Neutrophil (primary cell): ENCODE measurements around the gene CD79B.
"Not testable (repeated sequence)": the region's sequence is repeated elsewhere in the genome, so short reads cannot be mapped to it uniquely, and the experiment has no call there.

Source experiments
- H3K27ac ChIP-seq: fragments of 200-600 bp; sonication (generic); 2 replicates; pipeline ENCODE4 v1.5.1; 2016; ENCODE audit warnings: mild to moderate bottlenecking, moderate library complexity
- H3K27me3 ChIP-seq: fragments of 200-600 bp; sonication (generic); 2 replicates; pipeline ENCODE4 v1.6.0; 2016; ENCODE audit warnings: mild to moderate bottlenecking
- H3K36me3 ChIP-seq: fragments of 200-600 bp; sonication (generic); 2 replicates; pipeline ENCODE4 v1.5.1; 2017
- H3K4me1 ChIP-seq, 2 experiments: fragments of 200-600 bp in 1 of 2; sonication (generic) in 1 of 2; 1 replicate in 1 of 2; 2 replicates in 1 of 2; pipeline versions ENCODE4 v1.5.1 to v1.6.1; 2013 to 2016; ENCODE audit warnings: low read depth in 1 of 2, low read length in 1 of 2, mild to moderate bottlenecking in 1 of 2, moderate library complexity in 1 of 2; ENCODE audit not compliant: control insufficient read depth in 1 of 2, insufficient read depth in 1 of 2
- H3K4me3 ChIP-seq, 2 experiments: fragments of 200-600 bp in 1 of 2; sonication (generic) in 1 of 2; 1 replicate in 1 of 2; 2 replicates in 1 of 2; pipeline ENCODE4 v1.5.1; 2013 to 2016; ENCODE audit warnings: low read depth in 1 of 2, low read length in 1 of 2, mild to moderate bottlenecking in 1 of 2, moderate library complexity in 1 of 2
- H3K9me3 ChIP-seq: fragments of 200-600 bp; sonication (generic); 2 replicates; pipeline ENCODE4 v1.5.1; 2016
- CTCF ChIP-seq: fragments of 200-600 bp; sonication (generic); IDR thresholded peaks from 2 replicates; pipeline ENCODE4 v1.5.1; 2016; ENCODE audit warnings: antibody characterized with exemption

Gene CD79B

GRCh38 chr17:63914471-63914870 lies 17.7 kb downstream of the CD79B start:
- no peak overlapping the region for H3K4me3 ChIP-seq
- no peak for TF ChIP-seq CTCF
- no peaks in the 10 kb centered on the region for H3K36me3 ChIP-seq
- H3K27ac ChIP-seq: no peak overlapping the region
- H3K27me3 ChIP-seq: no peaks in the 10 kb centered on the region
- no peaks in the 10 kb centered on the region for H3K4me1 ChIP-seq
- no peaks in the 10 kb centered on the region for H3K9me3 ChIP-seq

- TF ChIP-seq CTCF: peak; percentile 89
- H3K36me3 ChIP-seq: no peaks in the 10 kb centered on the region
- H3K4me1 ChIP-seq: no peaks in the 10 kb centered on the region
- no peak overlapping the region for H3K4me3 ChIP-seq
- H3K9me3 ChIP-seq: no peaks in the 10 kb centered on the region
- H3K27me3 ChIP-seq: no peaks in the 10 kb centered on the region
- H3K27ac ChIP-seq: no peak overlapping the region
These were observed 20.5 kb downstream of the CD79B start for GRCh38 chr17:63911657-63912100.

GRCh38 chr17:63911041-63911635 lies 21.0 kb downstream of the CD79B start, which contains the start of gene CSHL1:
Gene CSHL1, minus strand, starts transcription at chr17:63911258. Its CDS starts 62 bp downstream, at chr17:63911196.
- Histone ChIP-seq H3K4me1 (no peaks in the 10 kb centered on the region), H3K27me3 (no peaks in the 10 kb centered on the region), H3K36me3 (no peaks in the 10 kb centered on the region), H3K27ac (no peak within 1 kb of the TSS), H3K9me3 (no peaks in the 10 kb centered on the region), H3K4me3 (no peak within 1 kb of the TSS)
- TF ChIP-seq CTCF: no peak

- no peak for TF ChIP-seq CTCF
- H3K27ac ChIP-seq: no peak overlapping the region
- no peaks in the 10 kb centered on the region for H3K9me3 ChIP-seq
- H3K27me3 ChIP-seq: no peaks in the 10 kb centered on the region
- H3K4me3 ChIP-seq: no peak overlapping the region
- no peaks in the 10 kb centered on the region for H3K36me3 ChIP-seq
- no peaks in the 10 kb centered on the region for H3K4me1 ChIP-seq
These were observed 22.0 kb downstream of the CD79B start for GRCh38 chr17:63910096-63910495.

- H3K27me3 ChIP-seq, H3K27ac ChIP-seq, H3K36me3 ChIP-seq, H3K9me3 ChIP-seq, H3K4me1 ChIP-seq, H3K4me3 ChIP-seq: not testable (repeated sequence)
These were observed 22.5 kb downstream of the CD79B start for GRCh38 chr17:63909586-63909985.

- not testable (repeated sequence) for H3K27me3 ChIP-seq, H3K4me3 ChIP-seq
These were observed 24.9 kb downstream of the CD79B start for GRCh38 chr17:63907161-63907778.

GRCh38 chr17:63904796-63905195 lies 27.3 kb downstream of the CD79B start:
- H3K4me3 ChIP-seq, H3K4me1 ChIP-seq, H3K36me3 ChIP-seq, H3K27me3 ChIP-seq, H3K9me3 ChIP-seq, H3K27ac ChIP-seq: not testable (repeated sequence)

More at GRCh38 chr17:63907161-63907778, 24.9 kb downstream of the CD79B start:
- not testable (repeated sequence) for H3K4me1 ChIP-seq, H3K36me3 ChIP-seq, H3K27ac ChIP-seq, H3K9me3 ChIP-seq

GRCh38 chr17:63903787-63904201 lies 28.3 kb downstream of the CD79B start:
- not testable (repeated sequence) for H3K27ac ChIP-seq, H3K4me1 ChIP-seq, H3K27me3 ChIP-seq, H3K9me3 ChIP-seq, H3K36me3 ChIP-seq, H3K4me3 ChIP-seq

- not testable (repeated sequence) for H3K27me3 ChIP-seq
These were observed 30.2 kb downstream of the CD79B start for GRCh38 chr17:63901971-63902370.

More at GRCh38 chr17:63901971-63902370, 30.2 kb downstream of the CD79B start:
- not testable (repeated sequence) for H3K4me1 ChIP-seq, H3K4me3 ChIP-seq, H3K9me3 ChIP-seq, H3K36me3 ChIP-seq, H3K27ac ChIP-seq
